ENCODE measurements around the gene ATP6V1B1.
A peak's percentile ranks its signal among the peaks of the same experiment; 100 is the strongest.

Gene ATP6V1B1

DNA sequence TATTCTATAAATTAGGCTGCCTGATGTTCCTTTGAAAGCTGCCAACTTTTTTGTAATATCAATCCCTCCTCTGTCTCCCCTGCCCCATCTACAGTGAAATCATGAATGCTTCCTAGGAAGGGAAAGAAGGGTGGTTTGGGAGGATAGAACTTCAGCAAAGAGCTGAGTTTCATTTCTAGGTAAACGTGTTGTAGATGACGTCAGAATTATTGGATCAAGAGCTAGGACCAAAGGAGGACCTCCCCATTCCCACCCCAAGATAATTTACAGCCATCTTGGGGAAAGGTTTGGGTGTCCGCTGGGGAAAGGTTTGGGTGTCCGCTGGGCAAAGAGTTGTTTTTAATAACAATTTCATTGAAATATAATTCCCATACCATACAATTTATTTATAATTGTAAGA is 31.5 kb downstream of the ATP6V1B1 start:
- DNase-seq (ENCODE audit: low read depth): no peak

- DNase-seq (ENCODE audit: low read depth): no peak
Measured at GRCh38 chr2:70974592-70974991, 38.9 kb downstream of the ATP6V1B1 start.

GRCh38 chr2:70975237-70975636 is 39.5 kb downstream of the ATP6V1B1 start:
- no peak for DNase-seq (ENCODE audit: low read depth)

GRCh38 chr2:70977605-70978205 is 42.0 kb downstream of the ATP6V1B1 start:
- no peak for DNase-seq (ENCODE audit: low read depth)

DNA sequence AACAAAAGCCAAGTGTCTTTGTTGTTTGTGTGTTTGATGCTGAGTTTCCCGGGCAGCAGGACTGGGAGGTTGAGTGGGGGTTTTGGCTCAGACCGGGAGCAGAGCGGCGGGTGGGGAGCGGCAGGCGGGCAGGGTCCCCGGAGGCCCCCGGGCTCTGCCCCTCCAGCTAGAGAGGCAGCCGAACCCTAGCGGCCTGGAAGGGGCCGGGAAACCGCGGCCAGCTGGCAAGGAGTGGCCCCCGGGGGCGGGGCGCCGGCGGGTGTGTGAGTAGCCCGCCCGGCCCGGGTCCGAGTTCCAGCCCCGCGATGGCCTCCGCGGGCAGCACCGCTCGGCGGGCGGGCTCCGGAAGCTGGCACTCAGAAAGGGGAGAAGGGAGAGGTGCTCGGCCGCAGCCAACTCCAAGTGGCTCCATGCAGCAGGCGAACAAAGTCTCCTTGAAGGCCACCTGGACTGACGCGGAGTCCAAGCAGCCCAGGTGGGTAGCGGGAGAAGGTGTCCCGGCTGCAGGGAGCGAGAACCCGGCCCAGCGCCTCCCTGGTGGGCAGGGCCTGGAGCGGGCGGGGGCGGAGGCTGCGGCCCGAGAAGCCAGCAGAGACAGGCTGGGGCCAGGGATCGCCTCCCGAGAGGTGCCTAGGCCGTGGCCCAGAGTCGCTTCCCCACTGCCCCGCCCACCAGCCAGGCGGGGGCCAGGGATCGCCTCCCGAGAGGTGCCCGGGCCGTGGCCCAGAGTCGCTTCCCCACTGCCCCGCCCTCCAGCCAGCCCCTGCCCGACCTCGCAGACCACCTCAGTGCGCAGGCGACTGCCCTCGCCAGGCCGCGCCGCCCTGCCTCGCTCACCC is 42.9 kb downstream of the ATP6V1B1 start, which contains the start of gene ANKRD53:
Gene ANKRD53, plus strand, starts transcription at position 290 of the 839 bp plus-strand sequence. Its CDS starts 16 bp downstream, at position 306.
- no peak for DNase-seq (ENCODE audit: low read depth)

DNA sequence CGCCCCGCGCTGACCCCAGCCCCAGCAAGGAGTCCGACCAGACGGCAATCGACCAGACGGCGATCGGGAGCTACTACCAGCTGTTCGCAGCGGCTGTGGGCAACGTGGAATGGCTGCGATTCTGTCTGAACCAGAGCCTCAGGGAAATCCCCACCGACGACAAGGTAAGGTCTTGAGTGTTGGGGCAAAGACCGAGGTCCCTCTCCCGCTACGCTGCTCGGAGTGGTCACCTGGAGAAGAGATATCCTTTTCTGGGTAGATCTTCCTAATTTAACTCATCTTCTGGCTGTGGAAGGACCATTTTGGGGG is 43.4 kb downstream of the ATP6V1B1 start:
- no peak for DNase-seq (ENCODE audit: low read depth)

GRCh38 chr2:70979626-70980025 is 43.9 kb downstream of the ATP6V1B1 start:
- no peak for DNase-seq (ENCODE audit: low read depth)

DNA sequence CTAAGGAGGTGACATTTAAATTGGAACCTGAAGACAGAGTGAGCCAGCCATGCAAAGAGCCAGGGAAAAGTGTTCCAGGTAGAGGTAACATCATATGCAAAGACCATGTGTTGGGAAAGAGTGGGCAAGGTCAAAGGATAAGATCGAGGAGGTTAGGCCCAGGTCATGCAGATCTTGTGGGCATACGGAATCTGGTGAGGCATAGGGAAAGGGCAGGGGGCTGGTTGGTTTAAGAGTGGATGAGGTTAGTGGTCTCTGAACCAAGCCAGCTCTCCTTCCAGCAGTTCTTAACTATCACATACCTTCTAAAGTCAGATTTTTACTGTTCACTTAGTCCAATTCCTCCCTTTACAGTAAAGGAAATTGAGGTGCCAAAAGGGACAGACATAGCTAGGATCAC is 45.7 kb downstream of the ATP6V1B1 start:
- no peak for DNase-seq (ENCODE audit: low read depth)

- no peak for DNase-seq (ENCODE audit: low read depth)
Measured at GRCh38 chr2:70981866-70982810, 46.4 kb downstream of the ATP6V1B1 start.

DNA sequence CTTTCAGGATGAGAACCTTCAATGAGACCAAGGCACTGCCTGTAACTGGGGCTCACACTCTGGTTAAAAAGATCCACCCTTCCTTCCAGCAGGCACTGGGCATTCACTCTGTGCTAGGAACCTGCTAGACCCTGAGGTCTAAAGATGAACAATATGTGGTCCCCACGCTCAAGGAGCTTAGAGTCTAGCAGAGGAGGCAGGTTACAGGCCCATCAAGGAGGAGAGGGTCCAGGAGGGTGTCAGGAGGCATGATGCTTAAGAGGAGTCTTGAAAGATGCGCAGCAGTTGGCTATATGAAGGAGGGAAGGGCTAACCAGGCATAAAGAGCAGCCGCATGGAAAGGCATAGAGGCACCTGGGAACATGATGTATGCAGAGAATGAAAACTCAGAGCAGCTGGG is 47.3 kb downstream of the ATP6V1B1 start:
- no peak for DNase-seq (ENCODE audit: low read depth)

DNA sequence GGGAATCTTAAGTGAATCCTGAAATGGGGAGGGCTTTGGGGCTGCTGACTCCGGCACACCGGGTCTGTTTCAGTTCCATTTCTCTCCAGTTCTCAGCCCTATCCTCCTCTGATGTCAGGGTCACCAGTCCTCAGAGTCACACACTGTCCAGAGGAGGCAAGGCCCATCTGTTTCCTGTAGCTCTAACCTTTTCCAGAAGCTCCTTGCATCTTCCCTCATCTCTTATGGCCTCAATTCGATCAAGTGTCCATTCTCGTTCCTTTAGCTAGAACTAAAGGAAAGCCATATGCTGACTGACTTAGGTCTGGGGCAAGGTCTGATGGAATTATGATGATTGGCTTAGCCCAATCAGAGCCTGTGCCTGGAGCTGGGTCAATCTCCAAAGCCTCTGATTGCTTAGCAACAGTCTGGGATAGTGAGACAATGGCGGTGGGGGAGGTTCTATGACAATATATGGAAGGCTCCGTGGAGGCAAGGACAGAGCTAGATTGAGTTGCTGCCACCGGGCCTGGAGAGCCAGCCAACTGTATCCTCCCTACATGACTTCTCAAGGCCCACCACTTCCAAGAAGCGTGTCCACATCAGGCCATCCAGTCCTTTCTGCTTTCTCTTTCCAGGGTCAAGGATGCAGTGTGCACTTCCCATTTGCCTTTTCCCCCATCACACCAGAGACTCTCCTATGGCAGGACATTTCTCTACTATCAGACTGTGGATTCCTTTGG is 48.0 kb downstream of the ATP6V1B1 start:
- no peak for DNase-seq (ENCODE audit: low read depth)

DNA sequence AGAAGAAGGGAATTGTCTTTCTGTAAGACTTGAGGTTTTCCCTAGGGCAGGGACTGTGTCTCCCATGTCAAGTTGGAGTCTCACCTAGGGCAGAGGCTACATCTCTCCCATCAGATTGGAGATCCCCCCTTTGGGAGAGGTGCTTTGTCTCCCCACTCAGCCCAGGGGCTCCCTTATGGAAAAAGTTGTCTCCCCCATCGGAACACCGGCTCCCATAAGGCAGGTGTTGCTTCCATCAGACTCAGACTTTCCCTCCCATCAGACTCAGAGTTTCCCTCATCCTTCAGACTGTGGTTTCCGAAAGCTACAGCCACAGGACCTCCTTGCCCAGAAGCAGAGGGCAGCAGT is 48.5 kb downstream of the ATP6V1B1 start:
- no peak for DNase-seq (ENCODE audit: low read depth)

GRCh38 chr2:70984576-70985282 is 49.0 kb downstream of the ATP6V1B1 start:
- peak; percentile 72 for DNase-seq (ENCODE audit: low read depth)

DNA sequence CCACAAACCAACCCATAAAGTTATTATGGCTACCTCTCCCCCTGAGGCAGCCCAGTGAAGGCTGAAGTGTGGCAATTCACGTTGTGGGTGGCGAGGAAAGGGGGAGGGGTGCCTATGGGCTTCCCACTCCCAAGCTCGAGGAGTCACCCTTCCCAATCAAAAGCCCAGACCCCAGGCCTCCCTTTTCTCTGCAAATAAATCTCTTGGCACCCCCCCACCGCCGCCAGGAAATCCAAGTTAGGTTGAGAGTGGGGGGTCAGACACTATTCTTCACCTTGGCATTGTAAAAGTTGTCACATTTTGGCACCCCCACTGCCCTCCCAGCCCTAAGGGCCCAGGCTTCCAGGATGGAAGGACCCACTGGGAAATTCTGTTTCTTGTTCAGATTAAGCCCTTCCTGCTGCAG is 49.6 kb downstream of the ATP6V1B1 start:
- DNase-seq (ENCODE audit: low read depth): no peak

GRCh38 chr2:70985956-70986355 is 50.3 kb downstream of the ATP6V1B1 start:
- no peak for DNase-seq (ENCODE audit: low read depth)

GRCh38 chr2:70986499-70987189 is 50.9 kb downstream of the ATP6V1B1 start:
- no peak for DNase-seq (ENCODE audit: low read depth)

DNA sequence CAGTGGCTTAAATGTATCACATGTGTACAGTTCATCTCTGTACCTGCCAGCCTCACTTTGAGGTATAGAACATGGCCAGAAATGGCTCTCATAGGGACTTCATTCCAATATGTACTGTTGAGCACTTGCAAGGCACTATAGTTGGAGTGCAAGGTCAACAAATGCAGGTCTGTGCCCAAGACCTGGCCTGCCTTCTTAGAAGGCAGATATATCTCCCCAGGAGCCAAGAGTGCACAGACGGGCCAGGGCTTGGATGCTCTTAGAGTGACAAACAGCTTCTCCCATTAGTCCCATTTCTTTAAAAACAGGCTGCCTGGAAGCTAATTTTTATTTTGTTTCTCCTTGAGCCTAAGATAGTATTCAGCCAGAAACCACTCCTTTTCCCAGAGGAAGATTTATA is 51.7 kb downstream of the ATP6V1B1 start:
- no peak for DNase-seq (ENCODE audit: low read depth)

- DNase-seq (ENCODE audit: low read depth): no peak
Measured at GRCh38 chr2:70988151-70988550, 52.5 kb downstream of the ATP6V1B1 start.

DNA sequence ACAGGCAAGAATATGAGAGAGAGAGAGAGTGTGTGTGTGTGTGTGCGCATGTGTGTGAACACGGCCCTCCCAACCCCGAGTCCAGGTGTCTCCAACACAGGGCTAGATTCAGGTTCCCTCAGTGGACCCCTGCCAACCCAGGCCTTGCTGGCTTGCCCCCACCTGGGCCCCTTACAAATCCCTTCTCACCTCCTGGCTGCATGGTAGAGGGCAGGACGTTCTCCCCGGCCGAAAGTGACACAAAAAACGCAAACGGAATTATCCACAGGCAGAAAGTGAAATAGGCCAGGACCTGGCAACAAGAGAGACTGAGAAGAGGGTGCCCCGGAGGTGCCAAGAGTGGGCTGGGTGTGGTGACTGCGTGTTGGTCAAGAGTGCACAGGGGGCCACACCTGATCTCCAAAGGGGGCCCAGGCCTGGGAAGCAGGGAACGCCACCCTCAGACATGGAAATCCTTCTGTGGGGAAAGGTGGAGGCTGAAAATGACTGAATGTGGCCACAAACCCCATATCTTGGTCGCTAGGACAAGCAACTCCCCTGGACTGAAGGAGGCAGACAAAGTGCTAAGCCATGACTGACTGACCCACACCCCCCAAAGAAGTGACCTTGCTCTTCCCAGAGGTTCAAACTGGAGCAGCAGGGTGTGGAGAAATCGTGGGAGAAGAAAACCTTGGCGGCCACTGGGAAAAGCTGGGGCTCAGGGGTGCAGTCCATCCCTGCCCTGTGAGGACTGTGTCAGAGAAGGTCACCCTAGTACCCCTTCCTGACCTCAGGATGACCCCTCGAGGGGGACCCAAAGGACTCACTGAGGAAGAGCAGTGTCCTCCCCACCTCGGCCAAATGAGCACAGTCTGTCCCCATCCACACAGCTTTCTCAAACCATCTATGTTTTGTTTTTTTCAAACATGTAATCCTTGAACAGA is 53.3 kb downstream of the ATP6V1B1 start:
- no peak for DNase-seq (ENCODE audit: low read depth)

DNA sequence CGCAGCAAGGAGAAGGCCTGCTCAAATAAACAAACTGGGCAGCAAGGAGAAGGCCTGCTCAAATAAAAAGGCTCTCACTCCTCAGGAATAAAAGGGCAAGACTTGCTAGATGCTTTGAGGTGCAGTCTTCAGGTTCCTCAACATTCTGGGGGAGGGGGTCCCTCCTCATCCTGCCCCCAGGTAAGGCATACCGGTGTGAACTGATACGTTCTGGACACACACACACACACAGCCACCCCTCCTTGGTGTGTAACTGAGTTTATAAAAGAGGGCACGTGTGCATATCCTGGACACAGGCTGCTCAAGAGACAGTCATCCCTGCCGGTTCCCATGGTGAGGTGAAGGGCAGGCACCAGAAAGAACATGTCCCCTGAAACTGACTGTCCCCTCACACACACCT is 54.5 kb downstream of the ATP6V1B1 start:
- DNase-seq (ENCODE audit: low read depth): no peak

All from activated gamma-delta T cell treated with anti-CD3 and anti-CD28 coated beads, Interleukin-2, amount 50 U/mL, for 16 hours (primary cell).